SK-N-SH (cell line): ENCODE data around the gene E2F4.

Source experiments
- TF ChIP-seq, protein P1 (sequence below): fragments of 200-600 bp; sonication (generic); IDR thresholded peaks from 2 replicates; pipeline ENCODE4 v1.6.1; 2017; ENCODE audit warnings: antibody characterized with exemption, mild to moderate bottlenecking, moderate library complexity
- TF ChIP-seq, protein P2 (sequence below): IDR thresholded peaks from 2 replicates; pipeline ENCODE4 v1.4.0; 2012; ENCODE audit warnings: low read depth, borderline replicate concordance
- TF ChIP-seq, protein P3 (sequence below): IDR thresholded peaks from 2 replicates; pipeline ENCODE4; 2012

DNA sequence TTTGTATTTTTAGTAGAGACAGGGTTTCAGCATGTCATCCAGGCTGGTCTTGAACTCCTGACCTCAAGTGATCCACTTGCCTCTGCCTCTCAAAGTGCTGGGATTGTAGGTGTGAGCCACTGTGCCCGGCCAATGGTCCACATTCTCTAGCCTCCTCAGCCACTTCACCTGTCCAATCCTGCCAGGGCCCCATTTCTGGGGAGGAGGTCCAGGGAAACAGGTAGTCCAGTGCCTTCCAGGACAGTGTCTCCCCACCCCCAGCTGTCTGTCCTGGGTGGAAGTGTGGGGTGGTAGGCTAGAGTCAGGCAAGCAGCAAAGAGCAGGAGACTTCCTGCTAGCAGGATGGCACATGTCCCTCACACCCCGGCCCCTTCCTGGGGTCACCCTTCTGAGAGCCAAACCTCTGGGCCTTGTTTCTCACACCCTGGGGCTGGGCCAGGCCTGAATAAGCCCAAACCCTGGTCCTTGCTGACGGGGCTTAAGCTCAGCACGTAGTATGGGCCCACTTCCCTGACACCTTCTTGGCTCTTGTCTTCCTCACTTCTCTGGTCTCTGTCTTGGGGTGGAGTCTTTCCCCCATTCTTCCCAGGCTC is 50.3 kb downstream of the E2F4 start:
- TF ChIP-seq, protein P1, sequence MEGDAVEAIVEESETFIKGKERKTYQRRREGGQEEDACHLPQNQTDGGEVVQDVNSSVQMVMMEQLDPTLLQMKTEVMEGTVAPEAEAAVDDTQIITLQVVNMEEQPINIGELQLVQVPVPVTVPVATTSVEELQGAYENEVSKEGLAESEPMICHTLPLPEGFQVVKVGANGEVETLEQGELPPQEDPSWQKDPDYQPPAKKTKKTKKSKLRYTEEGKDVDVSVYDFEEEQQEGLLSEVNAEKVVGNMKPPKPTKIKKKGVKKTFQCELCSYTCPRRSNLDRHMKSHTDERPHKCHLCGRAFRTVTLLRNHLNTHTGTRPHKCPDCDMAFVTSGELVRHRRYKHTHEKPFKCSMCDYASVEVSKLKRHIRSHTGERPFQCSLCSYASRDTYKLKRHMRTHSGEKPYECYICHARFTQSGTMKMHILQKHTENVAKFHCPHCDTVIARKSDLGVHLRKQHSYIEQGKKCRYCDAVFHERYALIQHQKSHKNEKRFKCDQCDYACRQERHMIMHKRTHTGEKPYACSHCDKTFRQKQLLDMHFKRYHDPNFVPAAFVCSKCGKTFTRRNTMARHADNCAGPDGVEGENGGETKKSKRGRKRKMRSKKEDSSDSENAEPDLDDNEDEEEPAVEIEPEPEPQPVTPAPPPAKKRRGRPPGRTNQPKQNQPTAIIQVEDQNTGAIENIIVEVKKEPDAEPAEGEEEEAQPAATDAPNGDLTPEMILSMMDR = no peak
- TF ChIP-seq, protein P2, sequence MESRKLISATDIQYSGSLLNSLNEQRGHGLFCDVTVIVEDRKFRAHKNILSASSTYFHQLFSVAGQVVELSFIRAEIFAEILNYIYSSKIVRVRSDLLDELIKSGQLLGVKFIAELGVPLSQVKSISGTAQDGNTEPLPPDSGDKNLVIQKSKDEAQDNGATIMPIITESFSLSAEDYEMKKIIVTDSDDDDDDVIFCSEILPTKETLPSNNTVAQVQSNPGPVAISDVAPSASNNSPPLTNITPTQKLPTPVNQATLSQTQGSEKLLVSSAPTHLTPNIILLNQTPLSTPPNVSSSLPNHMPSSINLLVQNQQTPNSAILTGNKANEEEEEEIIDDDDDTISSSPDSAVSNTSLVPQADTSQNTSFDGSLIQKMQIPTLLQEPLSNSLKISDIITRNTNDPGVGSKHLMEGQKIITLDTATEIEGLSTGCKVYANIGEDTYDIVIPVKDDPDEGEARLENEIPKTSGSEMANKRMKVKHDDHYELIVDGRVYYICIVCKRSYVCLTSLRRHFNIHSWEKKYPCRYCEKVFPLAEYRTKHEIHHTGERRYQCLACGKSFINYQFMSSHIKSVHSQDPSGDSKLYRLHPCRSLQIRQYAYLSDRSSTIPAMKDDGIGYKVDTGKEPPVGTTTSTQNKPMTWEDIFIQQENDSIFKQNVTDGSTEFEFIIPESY = no peak
- TF ChIP-seq, protein P3, sequence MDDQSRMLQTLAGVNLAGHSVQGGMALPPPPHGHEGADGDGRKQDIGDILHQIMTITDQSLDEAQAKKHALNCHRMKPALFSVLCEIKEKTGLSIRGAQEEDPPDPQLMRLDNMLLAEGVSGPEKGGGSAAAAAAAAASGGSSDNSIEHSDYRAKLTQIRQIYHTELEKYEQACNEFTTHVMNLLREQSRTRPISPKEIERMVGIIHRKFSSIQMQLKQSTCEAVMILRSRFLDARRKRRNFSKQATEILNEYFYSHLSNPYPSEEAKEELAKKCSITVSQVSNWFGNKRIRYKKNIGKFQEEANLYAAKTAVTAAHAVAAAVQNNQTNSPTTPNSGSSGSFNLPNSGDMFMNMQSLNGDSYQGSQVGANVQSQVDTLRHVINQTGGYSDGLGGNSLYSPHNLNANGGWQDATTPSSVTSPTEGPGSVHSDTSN = no peak
